ENCODE measurements around the gene LRMDA. TPM values are rescaled to one million over a fixed set of nuclear protein-coding genes. Genes with fewer than 3 reads are reported as not detected.

The LRMDA gene
- total and polyA plus RNA-seq, 2 donors (not counting 3 experiments of a cell fraction or from before 2014, with no cell fraction given): 9.7 to 18.0 TPM

DNA sequence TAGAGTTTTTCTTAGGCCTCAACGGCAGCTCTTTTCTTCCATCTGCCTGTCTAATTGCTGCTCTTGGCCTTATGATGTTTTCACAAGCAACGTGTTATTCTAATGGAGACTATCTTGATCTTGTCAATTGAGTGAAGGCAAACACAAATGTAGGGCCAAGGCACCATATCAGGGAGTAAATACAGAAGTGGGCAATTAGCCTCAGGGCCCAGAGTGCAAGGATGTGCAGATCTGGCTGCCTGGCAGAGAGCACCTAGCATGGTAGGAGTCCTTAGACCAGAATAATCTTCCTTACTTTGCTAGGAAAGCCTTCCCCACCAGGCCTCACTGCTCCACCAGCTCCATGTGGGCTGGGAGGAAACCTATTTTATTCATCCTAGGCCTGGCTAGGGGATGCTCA is 590.9 kb downstream of the LRMDA start:
- Histone ChIP-seq H3K79me2 (ENCODE audit: control insufficient read depth, insufficient read depth, low read length) (no peaks in the 10 kb centered on the region), H3K9ac (replicated peaks; ENCODE audit: extremely low read depth, insufficient read depth, low read length) (no peak overlapping the region), H3K4me3 (replicated peaks in 1 of 3; ENCODE audit: insufficient read depth in 1 of 3, low read depth in 1 of 3, low read length in 3 of 3) (no peak overlapping the region), H2AFZ (ENCODE audit: low read depth, low read length) (no peak overlapping the region), H3K27ac (ENCODE audit: insufficient read depth, low read depth, low read length) (no peak overlapping the region), H3K4me1 (ENCODE audit: control insufficient read depth, extremely low read depth, insufficient read depth, low read length) (no peaks in the 10 kb centered on the region), H3K27me3 (ENCODE audit: control insufficient read depth in 2 of 2, insufficient read depth in 2 of 2, low read length in 2 of 2) (no peaks in the 10 kb centered on the region), H3K36me3 (ENCODE audit: control insufficient read depth in 2 of 2, extremely low read depth in 1 of 2, insufficient read depth in 2 of 2, low read length in 2 of 2) (no peaks in the 10 kb centered on the region), H3K9me1 (replicated peaks; ENCODE audit: control insufficient read depth, extremely low read depth, insufficient read depth, low read length) (no peaks in the 10 kb centered on the region), H4K20me1 (replicated peaks; ENCODE audit: control insufficient read depth, extremely low read depth, insufficient read depth, low read length) (no peaks in the 10 kb centered on the region), H3K9me3 (replicated peaks; ENCODE audit: control insufficient read depth, insufficient read depth, low read length) (no peaks in the 10 kb centered on the region), H3K4me2 (ENCODE audit: insufficient read depth, low read length) (no peak overlapping the region)
- POLR2A ChIA-PET: no interaction called here
- TF ChIP-seq POLR2AphosphoS5 (IDR thresholded peaks at IDR 0.05; ENCODE audit: insufficient read depth, low read depth, low read length): no peak
- TF ChIP-seq, protein P1, sequence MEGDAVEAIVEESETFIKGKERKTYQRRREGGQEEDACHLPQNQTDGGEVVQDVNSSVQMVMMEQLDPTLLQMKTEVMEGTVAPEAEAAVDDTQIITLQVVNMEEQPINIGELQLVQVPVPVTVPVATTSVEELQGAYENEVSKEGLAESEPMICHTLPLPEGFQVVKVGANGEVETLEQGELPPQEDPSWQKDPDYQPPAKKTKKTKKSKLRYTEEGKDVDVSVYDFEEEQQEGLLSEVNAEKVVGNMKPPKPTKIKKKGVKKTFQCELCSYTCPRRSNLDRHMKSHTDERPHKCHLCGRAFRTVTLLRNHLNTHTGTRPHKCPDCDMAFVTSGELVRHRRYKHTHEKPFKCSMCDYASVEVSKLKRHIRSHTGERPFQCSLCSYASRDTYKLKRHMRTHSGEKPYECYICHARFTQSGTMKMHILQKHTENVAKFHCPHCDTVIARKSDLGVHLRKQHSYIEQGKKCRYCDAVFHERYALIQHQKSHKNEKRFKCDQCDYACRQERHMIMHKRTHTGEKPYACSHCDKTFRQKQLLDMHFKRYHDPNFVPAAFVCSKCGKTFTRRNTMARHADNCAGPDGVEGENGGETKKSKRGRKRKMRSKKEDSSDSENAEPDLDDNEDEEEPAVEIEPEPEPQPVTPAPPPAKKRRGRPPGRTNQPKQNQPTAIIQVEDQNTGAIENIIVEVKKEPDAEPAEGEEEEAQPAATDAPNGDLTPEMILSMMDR (IDR thresholded peaks at IDR 0.05; ENCODE audit: extremely low read depth in 1 of 2, insufficient read depth in 1 of 2, low read depth in 1 of 2, low read length in 2 of 2): no peak
- TF ChIP-seq POLR2A (IDR thresholded peaks at IDR 0.05; ENCODE audit: low read depth, low read length): no peak
- TF ChIP-seq, protein P2, sequence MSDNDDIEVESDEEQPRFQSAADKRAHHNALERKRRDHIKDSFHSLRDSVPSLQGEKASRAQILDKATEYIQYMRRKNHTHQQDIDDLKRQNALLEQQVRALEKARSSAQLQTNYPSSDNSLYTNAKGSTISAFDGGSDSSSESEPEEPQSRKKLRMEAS (IDR thresholded peaks at IDR 0.05; ENCODE audit: insufficient read depth, insufficient read length): no peak
- TF ChIP-seq MYC (IDR thresholded peaks at IDR 0.05; ENCODE audit: low read depth, low read length): no peak
- no peak for TF ChIP-seq JUN (IDR thresholded peaks at IDR 0.05; ENCODE audit: borderline replicate concordance, insufficient read depth, insufficient read length, low read depth)
- TF ChIP-seq GATA2 (IDR thresholded peaks at IDR 0.05; ENCODE audit: insufficient read depth, insufficient read length, low read depth, low read length): no peak
- TF ChIP-seq FOS (IDR thresholded peaks at IDR 0.05; ENCODE audit: borderline replicate concordance, insufficient read depth, low read length): no peak
- TF ChIP-seq EZH2 (IDR thresholded peaks at IDR 0.05; ENCODE audit: borderline replicate concordance, low read depth, low read length, severe bottlenecking): no peak
- intact Hi-C loops (cut with micrococcal nuclease): no loop called here
- CTCF ChIA-PET: interaction anchor here (1.0 kb wide), 1 partner anchor 14 kb away, joined by 3 read pairs; no protein-coding TSS in a partner anchor
- no TSS peak for BruUV-seq (replicated peaks)
- FAIRE-seq (no peak), DNase-seq (ENCODE audit: low read depth, low spot score) (no peak)
- dilution Hi-C loops (cut with MboI; ENCODE audit: extremely low pct_ligation_motif_present, low sequenced_read_pairs): no loop called here
